Prostate gland (tissue), 2 donors: ENCODE results near the gene METAP1. TPM values are rescaled to one million over a fixed set of nuclear protein-coding genes. Genes with fewer than 3 reads are reported as not detected.
A peak's percentile ranks its signal among the peaks of the same experiment; 100 is the strongest.
"Not testable (repeated sequence)": the region's sequence is repeated elsewhere in the genome, so short reads cannot be mapped to it uniquely, and the experiment has no call there.

ENCODE experiments used
- DNase-seq: peaks from one replicate; pipeline ENCODE4 v3.0.0-alpha.2; 2019; ENCODE audit warnings: low spot score
- H3K27ac ChIP-seq, 2 donors: fragments of 200-600 bp; sonication (generic); 2 replicates each; pipeline ENCODE4 v1.5.1; 2017 to 2019
- H3K27me3 ChIP-seq: fragments of 200-600 bp; sonication (generic); replicated peaks from 2 replicates; pipeline ENCODE4 v1.5.1; 2019; ENCODE audit not compliant: insufficient read depth
- H3K36me3 ChIP-seq, 2 donors: fragments of 200-600 bp; sonication (generic); 1 replicate in 1 of 2; 2 replicates in 1 of 2; pipeline versions ENCODE4 v1.5.1 to v1.8.1; 2017 to 2019
- H3K4me1 ChIP-seq: fragments of 200-600 bp; sonication (generic); replicated peaks from 2 replicates; pipeline ENCODE4 v1.5.1; 2019
- H3K4me3 ChIP-seq, 2 donors: fragments of 200-600 bp; sonication (generic); 2 replicates each; pipeline ENCODE4 v1.5.1; 2017 to 2019
- H3K9me3 ChIP-seq: fragments of 200-600 bp; sonication (generic); 2 replicates; pipeline ENCODE4 v1.5.1; 2017
- CTCF ChIP-seq, 4 experiments: fragments of 200-600 bp in 2 of 4; fragments of 450-650 bp in 2 of 4; sonication (generic) in 2 of 4; IDR thresholded peaks; 1 replicate in 3 of 4; 2 replicates in 1 of 4; pipeline ENCODE4 v1.5.1; 2016 to 2019; ENCODE audit warnings: antibody characterized with exemption in 4 of 4, mild to moderate bottlenecking in 2 of 4, moderate library complexity in 2 of 4
- POLR2A ChIP-seq: fragments of 450-650 bp; IDR thresholded peaks from one replicate; pipeline ENCODE4 v1.6.1; 2016; ENCODE audit warnings: antibody characterized with exemption, mild to moderate bottlenecking
- POLR2AphosphoS5 ChIP-seq: sonication (generic); formaldehyde crosslinking; IDR thresholded peaks from one replicate; pipeline ENCODE4 v1.6.1; 2017; ENCODE audit warnings: antibody characterized with exemption
- WGBS: methylation state at CpG from one replicate; pipeline ENCODE4 v1.1.5; 2018; 5-methylcytosine and 5-hydroxymethylcytosine counted together
- intact Hi-C: fragments of 100-400 bp; cut with DNase I; formaldehyde crosslinking; loops from one replicate; pipeline ENCODE4 v1.14.2; 2022
- total RNA-seq, 2 donors: library from RNA; depleted of rRNA; stranded (reverse); fragments of >200 nt; gene quantifications; one replicate each; pipeline ENCODE4 v1.1.0, GENCODE V29; 2016

METAP1 gene
- total RNA-seq, 2 donors from 2014 or later: 55.3 to 70.1 TPM

DNA sequence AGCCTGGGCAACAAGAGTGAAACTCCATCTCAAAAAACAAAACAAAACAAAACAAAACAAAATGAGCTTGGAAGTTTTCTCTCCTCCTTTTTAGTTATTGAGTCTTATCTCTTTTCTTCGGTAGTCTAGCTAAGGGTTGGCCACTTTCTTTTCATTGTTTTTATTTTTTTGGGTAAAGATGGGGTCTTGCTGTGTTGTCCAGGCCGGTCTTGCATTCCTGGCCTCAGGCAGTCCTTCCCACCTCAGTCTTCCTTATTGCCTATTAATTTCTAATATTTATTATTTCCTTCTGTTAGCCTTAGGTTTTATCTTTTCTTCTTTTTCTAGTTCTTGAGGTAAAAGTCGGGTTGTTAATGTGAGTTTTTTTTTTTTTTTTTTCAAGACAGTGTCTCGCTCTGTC lies 16.4 kb downstream of the METAP1 start:
- H3K4me1 ChIP-seq: peaks cover 2% of the 10 kb centered on the region
- DNase-seq: no peak
- H3K27ac ChIP-seq: no peak overlapping the region
- 71% methylated on average over 4 of the region's 4 CpGs for whole genome bisulfite sequencing
- no peaks in the 10 kb centered on the region for H3K9me3 ChIP-seq
- intact Hi-C loops: no loop called here
- no peaks in the 10 kb centered on the region for H3K36me3 ChIP-seq
- H3K4me3 ChIP-seq: no peak overlapping the region
- TF ChIP-seq POLR2A (no peak), CTCF (IDR thresholded peaks at IDR 0.05) (no peak), POLR2AphosphoS5 (no peak)
- H3K27me3 ChIP-seq: no peaks in the 10 kb centered on the region

- Histone ChIP-seq H3K27ac (peak overlapping the region in 1 of 2 donors; percentile 13), H3K4me3 (no peak overlapping the region), H3K27me3 (no peaks in the 10 kb centered on the region), H3K36me3 (no peaks in the 10 kb centered on the region), H3K9me3 (no peaks in the 10 kb centered on the region), H3K4me1 (peaks cover 2% of the 10 kb centered on the region)
- 37% methylated on average over 4 of the region's 4 CpGs for WGBS
- TF ChIP-seq POLR2A: no peak
- TF ChIP-seq POLR2AphosphoS5: no peak
- no peak for TF ChIP-seq CTCF (IDR thresholded peaks at IDR 0.05)
- DNase-seq: no peak
- intact Hi-C loops: no loop called here
Measured at GRCh38 chr4:99013402-99013843, 17.9 kb downstream of the METAP1 start.

DNA sequence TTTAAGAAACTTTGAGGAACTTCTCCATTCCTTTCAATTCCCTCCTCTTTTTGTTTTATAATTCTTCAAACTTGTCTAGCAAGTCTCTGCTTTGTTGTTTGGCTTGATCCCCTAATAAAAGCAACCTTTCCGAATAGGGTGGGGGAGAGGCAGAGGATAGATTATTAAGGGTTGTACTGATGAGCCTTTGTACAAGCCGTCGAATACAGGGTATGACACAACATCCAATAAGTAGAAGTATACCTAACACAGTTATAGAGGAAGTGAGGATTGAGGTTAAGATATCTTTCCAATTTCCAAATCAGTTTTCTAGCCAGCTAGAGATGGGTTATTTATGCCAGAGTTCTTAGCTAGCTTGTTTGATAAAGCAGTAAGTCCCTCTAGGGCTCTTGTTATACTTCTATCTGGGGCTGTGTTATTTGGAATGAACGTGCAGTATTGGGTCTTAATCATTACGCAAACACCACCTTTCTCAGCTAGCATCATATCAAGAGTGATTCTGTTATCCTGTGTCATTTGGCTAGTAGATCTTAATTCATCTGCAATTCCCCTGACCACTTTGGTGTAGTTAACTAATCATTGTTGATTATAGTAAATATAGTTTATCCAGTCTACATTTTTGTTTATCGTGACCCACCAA lies 18.5 kb downstream of the METAP1 start:
- Histone ChIP-seq H3K27me3 (no peaks in the 10 kb centered on the region), H3K4me3 (no peak overlapping the region), H3K4me1 (peaks cover 2% of the 10 kb centered on the region), H3K9me3 (no peaks in the 10 kb centered on the region), H3K27ac (peak overlapping the region in 1 of 2 donors; percentile 13), H3K36me3 (no peaks in the 10 kb centered on the region)
- WGBS: 63% methylated on average over 6 of the region's 6 CpGs
- no peak for TF ChIP-seq CTCF (IDR thresholded peaks at IDR 0.05)
- no peak for TF ChIP-seq POLR2AphosphoS5
- TF ChIP-seq POLR2A: no peak
- DNase-seq: no peak
- intact Hi-C loops: no loop called here

GRCh38 chr4:99021386-99021785 lies 25.9 kb downstream of the METAP1 start:
- WGBS: 98% methylated on average over 5 of the region's 5 CpGs
- intact Hi-C loops: no loop called here
- Histone ChIP-seq H3K4me1 (no peaks in the 10 kb centered on the region), H3K27ac (no peak overlapping the region), H3K9me3 (no peaks in the 10 kb centered on the region), H3K4me3 (no peak overlapping the region), H3K36me3 (no peaks in the 10 kb centered on the region), H3K27me3 (no peaks in the 10 kb centered on the region)
- DNase-seq: no peak
- TF ChIP-seq POLR2A: no peak
- no peak for TF ChIP-seq POLR2AphosphoS5
- no peak for TF ChIP-seq CTCF (IDR thresholded peaks at IDR 0.05)

DNA sequence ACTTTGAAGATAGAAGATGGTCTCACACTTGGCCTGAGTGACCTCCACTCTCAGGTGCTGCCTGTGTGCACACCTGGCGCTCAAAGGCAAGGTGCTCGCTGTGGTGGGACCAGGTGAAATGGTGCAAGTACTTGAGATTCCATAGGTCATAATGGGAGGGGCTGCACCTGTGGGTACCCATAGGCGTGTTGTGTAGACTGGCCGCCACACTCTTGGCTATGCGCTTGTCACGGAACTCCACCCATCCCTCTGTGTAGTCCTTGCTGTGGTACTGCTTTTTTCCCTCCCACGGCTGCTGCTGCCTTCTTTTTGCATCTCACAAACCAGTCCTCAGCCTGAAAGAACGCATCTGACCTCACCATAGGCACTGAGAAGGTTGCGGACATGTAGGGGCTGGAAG lies 27.0 kb downstream of the METAP1 start:
- intact Hi-C loops: no loop called here
- H3K9me3 ChIP-seq: no peaks in the 10 kb centered on the region
- no peak for DNase-seq
- 98% methylated on average over 9 of the region's 9 CpGs for WGBS
- TF ChIP-seq POLR2A (no peak), POLR2AphosphoS5 (no peak), CTCF (IDR thresholded peaks at IDR 0.05) (no peak)
- H3K4me3 ChIP-seq: no peak overlapping the region
- no peak overlapping the region for H3K27ac ChIP-seq
- no peaks in the 10 kb centered on the region for H3K27me3 ChIP-seq
- no peaks in the 10 kb centered on the region for H3K4me1 ChIP-seq
- H3K36me3 ChIP-seq: no peaks in the 10 kb centered on the region

DNA sequence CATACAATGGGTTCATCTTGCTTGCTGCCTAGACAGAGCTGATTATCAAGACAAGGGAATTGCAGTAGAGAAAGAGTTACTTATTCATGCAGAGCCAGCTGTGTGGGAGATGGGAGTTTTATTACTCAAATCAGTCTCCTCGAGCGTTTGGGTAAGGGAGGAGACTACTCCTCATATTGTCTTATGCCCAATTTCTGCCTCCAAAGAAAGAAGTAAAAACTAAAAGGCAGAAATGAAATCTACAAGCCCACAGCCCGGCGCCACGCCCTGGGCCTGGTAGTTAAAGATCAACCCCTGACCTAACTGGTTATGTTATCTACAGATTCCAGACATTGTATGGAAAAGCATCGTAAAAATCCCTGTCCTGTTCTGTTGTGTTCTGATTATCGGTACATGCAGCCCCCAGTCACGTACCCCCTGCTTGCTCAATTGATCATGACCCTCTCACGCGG lies 28.3 kb downstream of the METAP1 start:
- H3K27ac ChIP-seq, H3K4me3 ChIP-seq, H3K27me3 ChIP-seq, H3K4me1 ChIP-seq, H3K36me3 ChIP-seq, intact Hi-C loops, DNase-seq, H3K9me3 ChIP-seq: not testable (repeated sequence)
- 69% methylated on average over 10 of the region's 10 CpGs for WGBS
